GM13976 (cell line): Measurements from ENCODE around the gene CHD9.
A peak's percentile ranks its signal among the peaks of the same experiment; 100 is the strongest.

Experiments
- DNase-seq: peaks from one replicate; pipeline ENCODE4 v3.0.0; 2012; ENCODE audit warnings: low spot score
- in situ Hi-C: fragments of 300-500 bp; cut with MboI; formaldehyde crosslinking; loops from one replicate; pipeline ENCODE4 v1.12.0; 2022; ENCODE audit warnings: low sequenced_read_pairs, mixed read lengths, inconsistent platforms; ENCODE audit not compliant: unreplicated experiment
- TF ChIP-seq, protein P1 (sequence below): IDR thresholded peaks from 2 replicates; pipeline ENCODE4 v1.5.1; 2012; ENCODE audit warnings: borderline replicate concordance, mild to moderate bottlenecking; ENCODE audit not compliant: insufficient read depth; ENCODE audit errors: extremely low read depth, missing control alignments, control extremely low read depth

Gene CHD9

GRCh38 chr16:53369921-53370320 is 315.1 kb downstream of the CHD9 start:
- TF ChIP-seq, protein P1, sequence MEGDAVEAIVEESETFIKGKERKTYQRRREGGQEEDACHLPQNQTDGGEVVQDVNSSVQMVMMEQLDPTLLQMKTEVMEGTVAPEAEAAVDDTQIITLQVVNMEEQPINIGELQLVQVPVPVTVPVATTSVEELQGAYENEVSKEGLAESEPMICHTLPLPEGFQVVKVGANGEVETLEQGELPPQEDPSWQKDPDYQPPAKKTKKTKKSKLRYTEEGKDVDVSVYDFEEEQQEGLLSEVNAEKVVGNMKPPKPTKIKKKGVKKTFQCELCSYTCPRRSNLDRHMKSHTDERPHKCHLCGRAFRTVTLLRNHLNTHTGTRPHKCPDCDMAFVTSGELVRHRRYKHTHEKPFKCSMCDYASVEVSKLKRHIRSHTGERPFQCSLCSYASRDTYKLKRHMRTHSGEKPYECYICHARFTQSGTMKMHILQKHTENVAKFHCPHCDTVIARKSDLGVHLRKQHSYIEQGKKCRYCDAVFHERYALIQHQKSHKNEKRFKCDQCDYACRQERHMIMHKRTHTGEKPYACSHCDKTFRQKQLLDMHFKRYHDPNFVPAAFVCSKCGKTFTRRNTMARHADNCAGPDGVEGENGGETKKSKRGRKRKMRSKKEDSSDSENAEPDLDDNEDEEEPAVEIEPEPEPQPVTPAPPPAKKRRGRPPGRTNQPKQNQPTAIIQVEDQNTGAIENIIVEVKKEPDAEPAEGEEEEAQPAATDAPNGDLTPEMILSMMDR = no peak
- DNase-seq = no peak
- in situ Hi-C loops = no loop called here

DNA sequence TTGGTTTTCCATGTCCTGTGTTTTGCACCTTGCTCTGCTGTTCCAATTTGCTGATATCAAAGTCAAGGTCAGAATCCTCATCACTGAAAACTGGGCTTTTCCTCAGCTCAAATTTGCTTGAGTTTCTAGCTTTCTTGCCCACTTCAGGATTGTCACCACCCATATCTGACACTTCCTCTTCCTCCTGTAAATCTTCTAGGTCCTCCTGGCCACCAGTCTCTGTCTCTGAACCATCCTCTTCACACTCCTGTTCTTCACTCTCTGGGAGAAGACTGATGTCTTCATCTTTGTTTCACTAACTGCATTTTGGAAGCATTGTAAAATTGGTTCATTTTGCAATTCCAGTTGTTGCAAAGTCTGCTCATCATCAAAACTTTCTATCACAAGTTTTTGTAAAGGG is 316.0 kb downstream of the CHD9 start:
- in situ Hi-C loops = no loop called here
- TF ChIP-seq, protein P1 = no peak

GRCh38 chr16:53372992-53373871 is 318.4 kb downstream of the CHD9 start:
- DNase-seq = peak; percentile 56
- in situ Hi-C loops = no loop called here
- TF ChIP-seq, protein P1 = no peak

More for the DNA sequence above, 316.0 kb downstream of the CHD9 start:
- DNase-seq = no peak

GRCh38 chr16:53374800-53375199 is 320.0 kb downstream of the CHD9 start:
- in situ Hi-C loops = no loop called here
- no peak for DNase-seq
- TF ChIP-seq, protein P1 = no peak

DNA sequence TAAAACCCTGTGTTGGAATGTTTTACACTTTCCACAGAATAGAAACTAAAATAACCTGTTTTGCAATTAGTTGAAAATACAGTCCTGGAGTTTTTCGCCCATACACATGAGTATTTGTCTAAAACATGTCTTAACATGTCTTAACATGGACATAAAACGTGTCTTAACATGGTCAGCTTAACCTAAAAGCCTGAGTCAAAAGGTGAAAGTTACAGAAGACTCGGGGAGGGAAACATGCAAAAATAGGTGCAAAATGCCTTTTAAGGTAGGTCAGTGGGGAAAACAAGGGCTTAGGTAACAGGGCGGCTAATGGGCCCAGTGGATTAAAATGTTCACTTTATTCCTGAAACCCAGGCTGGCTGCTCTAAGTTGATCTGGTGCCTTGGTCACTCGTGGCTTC is 323.3 kb downstream of the CHD9 start:
- in situ Hi-C loops = no loop called here
- TF ChIP-seq, protein P1 = no peak
- DNase-seq = no peak
